GM12801 (cell line): ENCODE measurements around the gene TRPM8.

Source experiments
- TF ChIP-seq, protein P1 (sequence below): IDR thresholded peaks from one replicate; pipeline ENCODE4 v1.5.1; 2011; ENCODE audit warnings: control low read depth; ENCODE audit not compliant: insufficient read length; ENCODE audit errors: extremely low read depth

The TRPM8 gene

DNA sequence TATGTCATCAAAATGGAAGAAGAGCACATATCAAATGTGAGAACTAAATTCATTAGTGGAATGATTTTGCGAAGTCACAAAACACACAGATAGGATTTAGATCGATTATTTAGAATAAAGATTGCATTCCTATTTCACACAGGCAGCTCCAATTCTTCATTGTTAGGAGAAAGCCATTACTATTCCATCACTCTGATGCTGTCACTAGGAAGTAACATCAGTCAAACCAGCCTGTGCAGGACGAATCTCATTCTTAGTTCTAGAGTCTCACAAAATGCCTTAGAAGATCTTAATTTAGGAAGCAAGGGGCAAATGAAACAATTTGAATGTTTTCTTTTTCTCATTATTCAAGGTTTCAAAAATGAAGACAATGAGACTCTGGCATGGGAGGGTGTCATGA lies 89.3 kb downstream of the TRPM8 start:
- TF ChIP-seq, protein P1, sequence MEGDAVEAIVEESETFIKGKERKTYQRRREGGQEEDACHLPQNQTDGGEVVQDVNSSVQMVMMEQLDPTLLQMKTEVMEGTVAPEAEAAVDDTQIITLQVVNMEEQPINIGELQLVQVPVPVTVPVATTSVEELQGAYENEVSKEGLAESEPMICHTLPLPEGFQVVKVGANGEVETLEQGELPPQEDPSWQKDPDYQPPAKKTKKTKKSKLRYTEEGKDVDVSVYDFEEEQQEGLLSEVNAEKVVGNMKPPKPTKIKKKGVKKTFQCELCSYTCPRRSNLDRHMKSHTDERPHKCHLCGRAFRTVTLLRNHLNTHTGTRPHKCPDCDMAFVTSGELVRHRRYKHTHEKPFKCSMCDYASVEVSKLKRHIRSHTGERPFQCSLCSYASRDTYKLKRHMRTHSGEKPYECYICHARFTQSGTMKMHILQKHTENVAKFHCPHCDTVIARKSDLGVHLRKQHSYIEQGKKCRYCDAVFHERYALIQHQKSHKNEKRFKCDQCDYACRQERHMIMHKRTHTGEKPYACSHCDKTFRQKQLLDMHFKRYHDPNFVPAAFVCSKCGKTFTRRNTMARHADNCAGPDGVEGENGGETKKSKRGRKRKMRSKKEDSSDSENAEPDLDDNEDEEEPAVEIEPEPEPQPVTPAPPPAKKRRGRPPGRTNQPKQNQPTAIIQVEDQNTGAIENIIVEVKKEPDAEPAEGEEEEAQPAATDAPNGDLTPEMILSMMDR = no peak

DNA sequence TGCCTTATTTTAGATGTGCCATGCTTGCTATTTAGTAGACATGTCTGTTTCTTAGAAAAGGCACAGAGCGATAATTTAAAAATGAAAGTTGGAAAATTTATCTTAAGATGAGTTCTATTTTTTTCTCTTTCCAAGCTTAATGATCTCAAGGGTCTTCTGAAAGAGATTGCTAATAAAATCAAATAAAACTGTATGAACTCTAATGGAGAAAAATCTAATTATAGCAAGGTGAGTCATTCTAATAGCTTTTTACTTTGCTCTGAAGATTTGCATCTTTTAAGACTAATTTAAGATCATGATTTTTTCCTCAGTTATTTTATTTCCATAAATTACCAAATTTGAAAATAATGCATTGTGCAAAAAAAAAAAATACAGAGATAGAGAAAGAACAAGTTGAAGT lies 97.3 kb downstream of the TRPM8 start:
- TF ChIP-seq, protein P1 = no peak

- TF ChIP-seq, protein P1 = no peak
Measured at GRCh38 chr2:234015861-234016260, 98.7 kb downstream of the TRPM8 start.

DNA sequence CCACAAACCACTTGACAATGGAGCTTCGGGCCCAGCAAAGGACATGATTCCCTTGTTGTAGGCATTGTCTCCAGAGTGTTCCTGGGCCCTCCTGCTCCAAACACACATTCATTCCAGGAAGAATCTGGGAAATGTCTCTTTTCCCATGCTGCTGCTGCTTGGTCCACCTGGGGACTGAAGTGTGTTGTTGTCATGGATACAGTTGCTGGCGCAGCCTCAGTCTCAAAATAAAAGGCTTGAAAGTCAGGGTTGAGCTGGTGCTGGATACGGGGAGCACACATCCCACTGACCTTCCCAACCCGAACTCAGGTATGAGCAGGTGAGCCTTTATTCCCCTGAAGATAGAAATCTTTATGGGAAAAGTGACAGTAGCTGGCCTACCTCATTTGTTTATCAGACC lies 102.7 kb downstream of the TRPM8 start:
- TF ChIP-seq, protein P1 = no peak

DNA sequence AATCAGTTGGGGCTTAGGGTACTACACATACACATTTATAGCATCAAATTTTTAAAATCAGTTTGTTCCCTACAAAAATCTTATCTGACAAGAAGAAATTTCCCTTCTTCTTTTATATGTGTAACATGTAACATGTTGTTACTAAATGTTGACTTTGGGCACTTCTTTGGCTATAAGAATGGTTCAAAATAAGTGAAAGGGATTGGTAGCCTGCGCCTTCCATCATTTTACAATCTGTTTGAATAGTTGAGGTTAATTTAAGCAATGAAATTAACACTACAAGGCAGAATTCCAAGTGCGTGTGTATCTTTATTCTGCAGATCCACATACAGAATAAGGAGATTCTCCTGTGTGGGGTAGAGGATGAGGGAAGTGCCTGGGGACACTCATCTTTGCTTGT lies 103.2 kb downstream of the TRPM8 start:
- TF ChIP-seq, protein P1 = no peak

- TF ChIP-seq, protein P1 = no peak
Measured at GRCh38 chr2:234022424-234022823, 105.3 kb downstream of the TRPM8 start.

- TF ChIP-seq, protein P1 = no peak
Measured at GRCh38 chr2:234024304-234024703, 107.1 kb downstream of the TRPM8 start.

DNA sequence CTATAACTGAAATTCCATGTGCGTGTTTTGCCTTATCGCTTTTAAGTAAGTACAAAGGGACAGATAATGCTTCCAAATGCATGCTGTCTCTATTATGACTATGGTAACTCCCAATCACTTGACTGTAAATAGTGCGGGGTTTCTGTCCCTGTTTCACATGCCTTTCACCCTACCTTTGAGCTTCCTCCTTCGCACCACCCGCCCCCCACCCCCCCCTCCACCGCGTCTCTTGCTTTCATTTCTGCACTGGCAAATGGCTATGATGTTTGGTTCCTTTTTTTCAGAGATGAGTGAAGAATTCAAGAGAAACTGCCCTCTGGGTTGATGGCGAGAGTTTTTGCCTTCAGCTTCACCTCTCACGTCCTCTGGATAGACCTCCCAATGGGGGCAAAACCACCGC lies 108.3 kb downstream of the TRPM8 start:
- TF ChIP-seq, protein P1 = no peak
